K562 (cell line): ENCODE measurements around the gene CSNK1G1. TPM values are rescaled to one million over a fixed set of nuclear protein-coding genes. Genes with fewer than 3 reads are reported as not detected.
A peak's percentile ranks its signal among the peaks of the same experiment; 100 is the strongest.

Experiments
- CBX5 ChIP-seq: IDR thresholded peaks from 2 replicates; pipeline ENCODE4 v1.6.1; 2014; ENCODE audit warnings: low read depth, borderline replicate concordance
- CBX8 ChIP-seq: fragments of 200-600 bp; sonication (generic); IDR thresholded peaks from 2 replicates; pipeline ENCODE4 v1.6.1; 2012; ENCODE audit warnings: borderline replicate concordance, mixed run types, low read depth, mild to moderate bottlenecking, moderate library complexity, mixed read lengths, low read length, control low read depth, inconsistent platforms; ENCODE audit not compliant: poor library complexity, severe bottlenecking; ENCODE audit errors: extremely low read depth
- DDX20 ChIP-seq: fragments of 450-650 bp; IDR thresholded peaks from 2 replicates; pipeline ENCODE4 v1.6.1; 2016; ENCODE audit warnings: missing genetic modification characterization, low read depth, mild to moderate bottlenecking, missing compliant biosample characterization, moderate library complexity
- HES1 ChIP-seq: fragments of 450-650 bp; IDR thresholded peaks from 2 replicates; pipeline ENCODE4 v1.6.1; 2016; ENCODE audit warnings: low read depth, mild to moderate bottlenecking, moderate library complexity
- HMG20A ChIP-seq: fragments of 450-650 bp; formaldehyde crosslinking; conservative IDR thresholded peaks from 2 replicates; pipeline ENCODE4 v1.4.0; 2020; ENCODE audit warnings: mild to moderate bottlenecking, mixed read lengths
- LEF1 ChIP-seq: fragments of 450-650 bp; IDR thresholded peaks from 2 replicates; pipeline ENCODE4 v1.6.1; 2016; ENCODE audit warnings: mild to moderate bottlenecking
- NR1H2 ChIP-seq: sonication (generic); formaldehyde crosslinking; IDR thresholded peaks from 2 replicates; pipeline ENCODE4 v1.4.0; 2020; ENCODE audit warnings: mild to moderate bottlenecking, missing genetic modification reagents
- NR2C1 ChIP-seq, 2 experiments: fragments of 450-650 bp; IDR thresholded peaks; 2 replicates each; pipeline ENCODE4 v1.6.1; 2017; ENCODE audit warnings: mild to moderate bottlenecking in 2 of 2, antibody characterized with exemption in 1 of 2, inconsistent platforms in 1 of 2, missing compliant biosample characterization in 1 of 2, missing genetic modification characterization in 1 of 2
- POLR2B ChIP-seq: fragments of 450-650 bp; IDR thresholded peaks from 2 replicates; pipeline ENCODE4 v1.6.1; 2018; ENCODE audit warnings: low read depth; ENCODE audit not compliant: partially characterized antibody
- RCOR1 ChIP-seq, 2 experiments: IDR thresholded peaks; 2 replicates each; pipeline ENCODE4 v1.6.1; 2012; ENCODE audit warnings: low read depth in 2 of 2, low read length in 2 of 2, borderline replicate concordance in 1 of 2, improper control_type of control experiment in 1 of 2
- RFX5 ChIP-seq: IDR thresholded peaks from 2 replicates; pipeline ENCODE4 v1.6.1; 2011; ENCODE audit warnings: low read depth, mild to moderate bottlenecking, improper control_type of control experiment, low read length
- SUPT5H ChIP-seq: fragments of 450-650 bp; IDR thresholded peaks from 2 replicates; pipeline ENCODE4 v1.6.1; 2016
- TSHZ1 ChIP-seq: fragments of 250-450 bp; sonication (Bioruptor Pico); IDR thresholded peaks from 2 replicates; pipeline ENCODE4 v1.4.0; 2020; ENCODE audit warnings: mild to moderate bottlenecking, moderate library complexity
- UBTF ChIP-seq, 2 experiments: IDR thresholded peaks; 2 replicates each; pipeline ENCODE4 v1.6.1; 2012; ENCODE audit warnings: improper control_type of control experiment in 2 of 2, low read depth in 2 of 2, low read length in 2 of 2, borderline replicate concordance in 1 of 2
- ZFPM2 ChIP-seq: fragments of 250-450 bp; sonication (Bioruptor Pico); IDR thresholded peaks from 2 replicates; pipeline ENCODE4 v1.5.1; 2022; ENCODE audit warnings: mild to moderate bottlenecking
- ZNF280A ChIP-seq: fragments of 450-650 bp; IDR thresholded peaks from 2 replicates; pipeline ENCODE4 v1.6.1; 2018; ENCODE audit warnings: mild to moderate bottlenecking, low read depth; ENCODE audit not compliant: partially characterized antibody
- ZNF76 ChIP-seq: fragments of 250-450 bp; sonication (Bioruptor Pico); IDR thresholded peaks from 2 replicates; pipeline ENCODE4 v1.4.0; 2020; ENCODE audit warnings: mild to moderate bottlenecking, moderate library complexity, borderline replicate concordance
- ZNF766 ChIP-seq: fragments of 200-800 bp; sonication (Bioruptor generic); conservative IDR thresholded peaks from 2 replicates; pipeline ENCODE4 v1.6.1; 2016; ENCODE audit warnings: missing genetic modification characterization, missing compliant biosample characterization
- polyA plus RNA-seq, 8 experiments: library from polyadenylated mRNA; depleted of rRNA in 4 of 8; stranded (reverse) in 5 of 8; unstranded in 3 of 8; fragments of >200 nt; fragmentation: Nextera tagmentation in 2 of 8; fragmentation: Illumina TruSeq in 1 of 8; extraction: Ambion mirVana in 2 of 8; extraction: Trizol in 1 of 8; gene quantifications; 2 replicates each; pipeline versions ENCODE4 v1.2.1 to v1.2.3, GENCODE V29; 2011 to 2014; ENCODE audit warnings: inconsistent platforms in 1 of 8, missing spikeins in 1 of 8
- total RNA-seq, 7 experiments: library from RNA; depleted of rRNA in 6 of 7; stranded (reverse); fragments of >200 nt in 6 of 7; fragmentation: Illumina TruSeq in 2 of 7; extraction: Trizol in 2 of 7; gene quantifications; 2 replicates each; pipeline versions ENCODE4 v1.2.1 to v1.2.3, GENCODE V29; 2011 to 2021; ENCODE audit warnings: low replicate concordance in 1 of 7

CSNK1G1 gene
- total and polyA plus RNA-seq, 9 of the 15 experiments (the other 6 are each of a cell fraction or from before 2014, with no cell fraction given) = 4.5 to 18.5 (median 9.5) TPM

- TF ChIP-seq TSHZ1 (CRISPR knock-in tag) (no peak), ZNF766 (CRISPR knock-in tag) (peak; percentile 69), DDX20 (tag) (no peak), ZNF280A (no peak), POLR2B (peak; percentile 86), UBTF (IDR thresholded peaks at IDR 0.05; ENCODE audit: borderline replicate concordance in 1 of 2, low read depth in 2 of 2, low read length in 2 of 2) (peak; percentile 74 to 77; a peak in 3 of 4 replicates), HES1 (no peak), NR1H2 (CRISPR knock-in tag) (0 out of 2 replicates have a peak, but pooled peaks have one; percentile 86), ZNF76 (CRISPR knock-in tag) (no peak; the same call in 1 of the 2 replicates), RCOR1 (IDR thresholded peaks at IDR 0.05; ENCODE audit: borderline replicate concordance in 1 of 2, low read depth in 2 of 2, low read length in 2 of 2) (peak in 1 of 2 experiments; percentile 90; a peak in 3 of 4 replicates), NR2C1 (IDR thresholded peaks at IDR 0.05) (peak; percentile 87), NR2C1 (tag; IDR thresholded peaks at IDR 0.05) (peak; percentile 92), SUPT5H (peak; percentile 89), RFX5 (no peak), CBX5 (peak; percentile 91; the same call in 1 of the 2 replicates), HMG20A (CRISPR knock-in tag) (no peak), ZFPM2 (0 out of 2 replicates have a peak, but pooled peaks have one; percentile 33), CBX8 (no peak), LEF1 (peak; percentile 64; the same call in 1 of the 2 replicates)
Observed at GRCh38 chr15:64387562-64388168, 31.7 kb upstream of the CSNK1G1 start, which contains the start of gene TRIP4 (continued).
